PC-3 (cell line): ENCODE data around the gene MAEA. TPM values are rescaled to one million over a fixed set of nuclear protein-coding genes. Genes with fewer than 3 reads are reported as not detected.

Experiments
- ATAC-seq: fragments of 200-7000 bp; cut with Tn5 transposase; 2 replicates; pipeline ENCODE4 v1.9.1; 2020; ENCODE audit warnings: mild to moderate bottlenecking, moderate library complexity
- BruUV-seq: library from RNA; stranded (reverse); fragments of 400-500 nt; replicated peaks from 2 replicates; lab custom pipeline; 2021; lab: Mats Ljungman, UMichigan
- CTCF ChIA-PET: fragments of 300-600 bp; sonication (Branson Sonifier 250); formaldehyde crosslinking; loops from one replicate; lab custom pipeline; 2022; ENCODE audit warnings: antibody characterized with exemption; lab: Charles Lee
- POLR2A ChIA-PET: fragments of 300-600 bp; sonication (Branson Sonifier 250); formaldehyde crosslinking; loops from one replicate; lab custom pipeline; 2022; ENCODE audit warnings: antibody characterized with exemption; ENCODE audit not compliant: unreplicated experiment; lab: Charles Lee
- DNase-seq: peaks from one replicate; pipeline ENCODE4 v3.0.0-alpha.2; 2015
- H2AFZ ChIP-seq: fragments of 300-600 bp; sonication (generic); 2 replicates; pipeline ENCODE4 v1.6.0; 2016; ENCODE audit warnings: antibody characterized with exemption, low read length
- H3F3A ChIP-seq: fragments of 300-600 bp; sonication (generic); one replicate; pipeline ENCODE4 v1.6.0; 2017; ENCODE audit warnings: antibody characterized with exemption, low read length, control low read depth, mild to moderate bottlenecking; ENCODE audit not compliant: unreplicated experiment
- H3K27ac ChIP-seq: fragments of 300-600 bp; sonication (generic); 2 replicates; pipeline ENCODE4 v1.5.1; 2016; ENCODE audit warnings: mild to moderate bottlenecking, low read length
- H3K27me3 ChIP-seq: fragments of 300-600 bp; sonication (generic); 2 replicates; pipeline ENCODE4 v1.6.1; 2016; ENCODE audit warnings: low read length, mixed read lengths
- H3K36me3 ChIP-seq: fragments of 300-600 bp; sonication (generic); 2 replicates; pipeline ENCODE4 v1.6.1; 2016; ENCODE audit warnings: low read depth, mixed run types, low read length, mixed read lengths
- H3K4me1 ChIP-seq: fragments of 300-600 bp; sonication (generic); 2 replicates; pipeline ENCODE4 v1.5.1; 2016; ENCODE audit warnings: low read length; ENCODE audit not compliant: insufficient read depth
- H3K4me2 ChIP-seq: fragments of 300-600 bp; sonication (generic); 2 replicates; pipeline ENCODE4 v1.6.0; 2016; ENCODE audit warnings: low read length
- H3K4me3 ChIP-seq: fragments of 300-600 bp; sonication (generic); 2 replicates; pipeline ENCODE4 v1.5.1; 2016; ENCODE audit warnings: mild to moderate bottlenecking, low read length, mixed read lengths
- H3K79me2 ChIP-seq: fragments of 300-600 bp; sonication (generic); 2 replicates; pipeline ENCODE4 v1.6.1; 2017; ENCODE audit warnings: low read length, mixed read lengths
- H3K9ac ChIP-seq: fragments of 300-600 bp; sonication (generic); 2 replicates; pipeline ENCODE4 v1.6.0; 2016; ENCODE audit warnings: mild to moderate bottlenecking, low read length
- H3K9me2 ChIP-seq: fragments of 300-600 bp; sonication (generic); replicated peaks from 2 replicates; pipeline ENCODE4 v1.6.1; 2016; ENCODE audit warnings: mixed run types, low read length, mixed read lengths
- H3K9me3 ChIP-seq: fragments of 300-600 bp; sonication (generic); 2 replicates; pipeline ENCODE4 v1.6.1; 2016; ENCODE audit warnings: low read length, mixed read lengths
- H4K20me1 ChIP-seq: fragments of 300-600 bp; sonication (generic); 2 replicates; pipeline ENCODE4 v1.6.1; 2016; ENCODE audit warnings: low read length, mixed read lengths
- CTCF ChIP-seq: fragments of 300-600 bp; sonication (generic); conservative IDR thresholded peaks from 2 replicates; pipeline ENCODE4 v1.5.1; 2017; ENCODE audit warnings: antibody characterized with exemption, low read depth, mild to moderate bottlenecking, low read length
- EZH2 ChIP-seq: fragments of 300-600 bp; sonication (generic); IDR thresholded peaks from one replicate; pipeline ENCODE4 v1.6.1; 2017; ENCODE audit warnings: antibody characterized with exemption, mild to moderate bottlenecking, low read length; ENCODE audit not compliant: unreplicated experiment
- EZH2phosphoT487 ChIP-seq: fragments of 300-600 bp; sonication (generic); IDR thresholded peaks from 2 replicates; pipeline ENCODE4 v1.6.1; 2018; ENCODE audit warnings: mild to moderate bottlenecking, antibody characterized with exemption, low read length, borderline replicate concordance
- intact Hi-C: fragments of 100-400 bp; cut with micrococcal nuclease; formaldehyde crosslinking; loops from 2 replicates; pipeline ENCODE4 v1.9.0; 2023
- total RNA-seq: library from RNA; depleted of rRNA; stranded (reverse); fragments of >200 nt; gene quantifications from 2 replicates; pipeline ENCODE4 v1.2.3, GENCODE V29; 2014

The MAEA gene
- total RNA-seq, 1 experiment from 2014 or later: 48.1 TPM

- intact Hi-C loops: no loop called here
- Histone ChIP-seq H3K27ac (no peak overlapping the region), H3K36me3 (no peaks in the 10 kb centered on the region), H2AFZ (no peak overlapping the region), H3K9ac (no peak overlapping the region), H3K4me1 (no peaks in the 10 kb centered on the region), H3K9me2 (no peaks in the 10 kb centered on the region), H3K4me2 (no peak overlapping the region), H3K79me2 (no peaks in the 10 kb centered on the region), H3K27me3 (no peaks in the 10 kb centered on the region), H4K20me1 (no peaks in the 10 kb centered on the region), H3K4me3 (no peak overlapping the region), H3F3A (no peaks in the 10 kb centered on the region), H3K9me3 (no peaks in the 10 kb centered on the region)
- ChIA-PET POLR2A (no interaction called here), CTCF (no interaction called here)
- BruUV-seq: no TSS peak
- DNase-seq (no peak), ATAC-seq (no peak)
- TF ChIP-seq EZH2 (no peak), EZH2phosphoT487 (no peak), CTCF (no peak)
Measured at GRCh38 chr4:1376391-1376840, 86.7 kb downstream of the MAEA start.

- no peak for ATAC-seq
- H3K79me2 ChIP-seq: no peaks in the 10 kb centered on the region
- no peak overlapping the region for H3K9ac ChIP-seq
- TF ChIP-seq EZH2phosphoT487 (no peak), EZH2 (no peak), CTCF (no peak)
- H3K4me2 ChIP-seq: no peak overlapping the region
- no peak overlapping the region for H2AFZ ChIP-seq
- no peaks in the 10 kb centered on the region for H3K4me1 ChIP-seq
- no peak overlapping the region for H3K27ac ChIP-seq
- BruUV-seq: no TSS peak
- DNase-seq: no peak
- no peaks in the 10 kb centered on the region for H3F3A ChIP-seq
- H3K27me3 ChIP-seq: no peaks in the 10 kb centered on the region
- no peak overlapping the region for H3K4me3 ChIP-seq
- H3K9me3 ChIP-seq: no peaks in the 10 kb centered on the region
- H3K9me2 ChIP-seq: no peaks in the 10 kb centered on the region
- CTCF ChIA-PET: no interaction called here
- intact Hi-C loops: no loop called here
- no peaks in the 10 kb centered on the region for H3K36me3 ChIP-seq
- H4K20me1 ChIP-seq: no peaks in the 10 kb centered on the region
- POLR2A ChIA-PET: no interaction called here
Measured at GRCh38 chr4:1376841-1377605, 87.3 kb downstream of the MAEA start.

- H4K20me1 ChIP-seq: no peaks in the 10 kb centered on the region
- no peaks in the 10 kb centered on the region for H3K27me3 ChIP-seq
- ATAC-seq (no peak), DNase-seq (no peak)
- H3K27ac ChIP-seq: no peak overlapping the region
- no peak overlapping the region for H3K4me3 ChIP-seq
- ChIA-PET POLR2A (no interaction called here), CTCF (no interaction called here)
- no peaks in the 10 kb centered on the region for H3K9me2 ChIP-seq
- intact Hi-C loops: no loop called here
- no peaks in the 10 kb centered on the region for H3K36me3 ChIP-seq
- TF ChIP-seq EZH2 (no peak), EZH2phosphoT487 (no peak), CTCF (no peak)
- H3K9ac ChIP-seq: no peak overlapping the region
- H3F3A ChIP-seq: no peaks in the 10 kb centered on the region
- no TSS peak for BruUV-seq
- no peak overlapping the region for H2AFZ ChIP-seq
- no peaks in the 10 kb centered on the region for H3K9me3 ChIP-seq
- H3K79me2 ChIP-seq: no peaks in the 10 kb centered on the region
- H3K4me2 ChIP-seq: no peak overlapping the region
- no peaks in the 10 kb centered on the region for H3K4me1 ChIP-seq
Measured at GRCh38 chr4:1377606-1378261, 88.0 kb downstream of the MAEA start.
